HepG2 (cell line): ENCODE data around the gene UTP3. TPM values are rescaled to one million over a fixed set of nuclear protein-coding genes. Genes with fewer than 3 reads are reported as not detected.
A peak's percentile ranks its signal among the peaks of the same experiment; 100 is the strongest.
"Not testable (repeated sequence)": the region's sequence is repeated elsewhere in the genome, so short reads cannot be mapped to it uniquely, and the experiment has no call there.

Source experiments
- ATAC-seq: fragments of 200-7000 bp; cut with Tn5 transposase; 3 replicates; pipeline ENCODE4 v1.9.1; 2020; ENCODE audit warnings: mild to moderate bottlenecking, moderate library complexity
- BruUV-seq: library from RNA; stranded (reverse); fragments of 400-500 nt; replicated peaks from 2 replicates; lab custom pipeline; 2021; lab: Mats Ljungman, UMichigan
- CTCF ChIA-PET: fragments of 300-600 bp; formaldehyde crosslinking; extraction: SDS; loops from one replicate; lab custom pipeline; 2021; ENCODE audit warnings: low total read pairs, inconsistent platforms, low intra/inter-chr PET ratio; lab: Yijun Ruan, JAX
- POLR2A ChIA-PET: fragments of 350-600 bp; sonication (Branson Sonifier 250); formaldehyde crosslinking; loops from one replicate; lab custom pipeline; 2020; ENCODE audit warnings: antibody characterized with exemption, inconsistent platforms; lab: Yijun Ruan, JAX
- DNase-seq: peaks from one replicate; pipeline ENCODE4 v3.0.0-alpha.2; 2015; ENCODE audit warnings: low spot score
- FAIRE-seq: peaks from 3 replicates; lab custom pipeline; 2011; peaks lifted over from hg19 to GRCh38; lab: Jason Lieb, UNC
- H2AFZ ChIP-seq: one replicate; pipeline ENCODE4 v1.6.1; 2011; ENCODE audit warnings: low read length, inconsistent platforms
- H3K27ac ChIP-seq: fragments of 300-600 bp; 3 replicates; pipeline ENCODE4 v1.8.0; 2011; ENCODE audit warnings: mixed run types, mild to moderate bottlenecking, mixed read lengths, low read length, inconsistent platforms; ENCODE audit not compliant: insufficient read depth; ENCODE audit errors: extremely low read length
- H3K27me3 ChIP-seq, 2 experiments: fragments of 200-600 bp in 1 of 2; 2 replicates in 1 of 2; 3 replicates in 1 of 2; pipeline versions ENCODE4 v1.6.0 to v1.8.0; 2011; ENCODE audit warnings: low read length in 2 of 2, mild to moderate bottlenecking in 2 of 2, moderate library complexity in 2 of 2, inconsistent platforms in 1 of 2; ENCODE audit not compliant: insufficient read depth in 2 of 2, control insufficient read depth in 1 of 2
- H3K36me3 ChIP-seq, 2 experiments: fragments of 200-600 bp in 1 of 2; replicated peaks in 1 of 2; 2 replicates in 1 of 2; 3 replicates in 1 of 2; pipeline versions ENCODE4 v1.5.1 to v1.8.0; 2011; ENCODE audit warnings: low read length in 2 of 2, inconsistent platforms in 1 of 2; ENCODE audit not compliant: insufficient read depth in 2 of 2, control insufficient read depth in 1 of 2
- H3K4me1 ChIP-seq: 2 replicates; pipeline ENCODE4 v1.5.1; 2012; ENCODE audit warnings: low read length, inconsistent platforms; ENCODE audit not compliant: insufficient read depth
- H3K4me2 ChIP-seq: 2 replicates; pipeline ENCODE4 v1.6.0; 2011; ENCODE audit warnings: low read depth, low read length, inconsistent platforms
- H3K4me3 ChIP-seq, 3 experiments: fragments of 200-600 bp in 1 of 3; sonication (generic), shearing (Covaris generic) in 1 of 3; replicated peaks in 1 of 3; 2 replicates each; pipeline ENCODE4 v1.5.1; 2011 to 2016; ENCODE audit warnings: low read length in 3 of 3, inconsistent platforms in 2 of 3, low read depth in 2 of 3, mild to moderate bottlenecking in 2 of 3, control low read depth in 1 of 3, mixed read lengths in 1 of 3; ENCODE audit not compliant: insufficient read depth in 1 of 3
- H3K79me2 ChIP-seq: one replicate; pipeline ENCODE4 v1.6.1; 2011; ENCODE audit warnings: low read length, inconsistent platforms; ENCODE audit not compliant: insufficient read depth
- H3K9ac ChIP-seq: 2 replicates; pipeline ENCODE4 v1.6.0; 2011; ENCODE audit warnings: mild to moderate bottlenecking, low read depth, low read length, inconsistent platforms; ENCODE audit not compliant: insufficient read depth
- H3K9me3 ChIP-seq: 2 replicates; pipeline ENCODE4 v1.5.1; 2012; ENCODE audit warnings: mild to moderate bottlenecking, low read length
- H4K20me1 ChIP-seq: 2 replicates; pipeline ENCODE4 v1.6.0; 2011; ENCODE audit warnings: inconsistent platforms, mild to moderate bottlenecking, low read length, moderate library complexity; ENCODE audit not compliant: insufficient read depth
- BRCA1 ChIP-seq: sonication (generic); formaldehyde crosslinking; IDR thresholded peaks from 2 replicates; pipeline ENCODE4 v1.4.0; 2020; ENCODE audit warnings: missing genetic modification reagents
- HNRNPK ChIP-seq: fragments of 200-400 bp; formaldehyde crosslinking; IDR thresholded peaks from 2 replicates; pipeline ENCODE4 v1.6.1; 2018; ENCODE audit warnings: low read length, low read depth, moderate library complexity, mild to moderate bottlenecking; ENCODE audit not compliant: poor library complexity, severe bottlenecking
- RORA ChIP-seq: sonication (generic); formaldehyde crosslinking; IDR thresholded peaks from 2 replicates; pipeline ENCODE4 v1.5.0; 2020; ENCODE audit warnings: mild to moderate bottlenecking, missing genetic modification reagents, moderate library complexity
- SIX1 ChIP-seq: sonication (generic); formaldehyde crosslinking; IDR thresholded peaks from 2 replicates; pipeline ENCODE4 v1.4.0; 2020; ENCODE audit warnings: missing genetic modification reagents, borderline replicate concordance
- SMAD9 ChIP-seq: sonication (generic); formaldehyde crosslinking; IDR thresholded peaks from 2 replicates; pipeline ENCODE4 v1.5.1; 2020; ENCODE audit warnings: mild to moderate bottlenecking, missing genetic modification reagents
- ZNF138 ChIP-seq: sonication (generic); formaldehyde crosslinking; IDR thresholded peaks from 2 replicates; pipeline ENCODE4 v1.5.0; 2020; ENCODE audit warnings: mild to moderate bottlenecking, low read depth, missing genetic modification reagents
- ZNF460 ChIP-seq: sonication (generic); formaldehyde crosslinking; IDR thresholded peaks from 2 replicates; pipeline ENCODE4 v1.5.1; 2020; ENCODE audit warnings: missing genetic modification reagents, mild to moderate bottlenecking, borderline replicate concordance
- ZNF503 ChIP-seq: sonication (generic); formaldehyde crosslinking; IDR thresholded peaks from 2 replicates; pipeline ENCODE4 v1.4.0; 2020; ENCODE audit warnings: missing genetic modification reagents
- ZNF564 ChIP-seq: sonication (generic); formaldehyde crosslinking; IDR thresholded peaks from 2 replicates; pipeline ENCODE4 v1.8.1; 2023; ENCODE audit warnings: mild to moderate bottlenecking, missing genetic modification reagents
- ZNF644 ChIP-seq: IDR thresholded peaks from 2 replicates; pipeline ENCODE4 v1.6.1; 2016; ENCODE audit warnings: low read depth
- WGBS: methylation state at CpG from one replicate; pipeline ENCODE4 v1.1.6; 2017; ENCODE audit warnings: low lambda C conversion rate; 5-methylcytosine and 5-hydroxymethylcytosine counted together
- in situ Hi-C: cut with HindIII; loops from 2 replicates; pipeline ENCODE4 v1.10.0; 2017; ENCODE audit warnings: low pct_unique_long_range_greater_than_20kb; ENCODE audit not compliant: extremely low pct_ligation_motif_present
- intact Hi-C: fragments of 100-400 bp; cut with micrococcal nuclease; formaldehyde crosslinking; loops from one replicate; pipeline ENCODE4 v1.10.0; 2022; ENCODE audit not compliant: unreplicated experiment
- polyA plus RNA-seq, 8 experiments: library from polyadenylated mRNA; depleted of rRNA in 3 of 8; stranded (reverse) in 7 of 8; unstranded in 1 of 8; fragments of >200 nt; fragmentation: Illumina TruSeq in 4 of 8; extraction: Trizol in 4 of 8; gene quantifications; 2 replicates each; pipeline versions ENCODE4 v1.2.1 to v1.2.3, GENCODE V29; 2011 to 2016; ENCODE audit warnings: low read depth in 4 of 8, missing spikeins in 1 of 8, mixed read lengths in 1 of 8; ENCODE audit not compliant: insufficient read depth in 1 of 8
- total RNA-seq, 5 experiments: library from RNA; depleted of rRNA; stranded (reverse); fragments of >200 nt; fragmentation: Illumina TruSeq; extraction: Trizol; gene quantifications; 2 replicates each; pipeline ENCODE4 v1.2.3, GENCODE V29; 2016; ENCODE audit warnings: low read depth in 1 of 5
- TF ChIP-seq, protein P1 (sequence below): IDR thresholded peaks from 2 replicates; pipeline ENCODE4 v1.6.1; 2012; ENCODE audit warnings: inconsistent platforms

The UTP3 gene
- total and polyA plus RNA-seq, 2 of the 13 experiments (the other 11 are each of a cell fraction or from before 2014, with no cell fraction given) = 6.9 to 19.5 TPM

- FAIRE-seq, BruUV-seq, H3K36me3 ChIP-seq, H2AFZ ChIP-seq, H3K27ac ChIP-seq, H3K27me3 ChIP-seq, DNase-seq, H3K4me2 ChIP-seq, H3K4me3 ChIP-seq, in situ Hi-C loops, H3K9me3 ChIP-seq, H3K4me1 ChIP-seq, ATAC-seq, POLR2A ChIA-PET, H3K9ac ChIP-seq, H3K79me2 ChIP-seq, H4K20me1 ChIP-seq, CTCF ChIA-PET: not testable (repeated sequence)
- WGBS = 31% methylated on average over 3 of the region's 3 CpGs
- intact Hi-C loops = loop anchor here (10.0 kb wide), 1 partner anchor 223 kb away; the partner anchor contains the start of gene MOB1B
These were observed 6.2 kb upstream of the UTP3 start for GRCh38 chr4:70682142-70682541.

- in situ Hi-C loops (no loop called here), intact Hi-C loops (loop anchor here (5.0 to 10.0 kb wide), 4 partner anchors 35 to 217 kb away; partner anchors contain the start of gene MOB1B)
- CTCF ChIA-PET = interaction anchor here (1.1 to 1.6 kb wide), 2 partner anchors 17 to 35 kb away, joined by 3 to 8 read pairs; no protein-coding TSS in a partner anchor
These were observed 940 bp upstream of the UTP3 start for GRCh38 chr4:70687392-70687791.

More at GRCh38 chr4:70687392-70687791, 940 bp upstream of the UTP3 start:
- H3K9me3 ChIP-seq = no peaks in the 10 kb centered on the region
- no peaks in the 10 kb centered on the region for H3K36me3 ChIP-seq
- peak overlapping the region; percentile 83 to 94 (median 86) for H3K4me3 ChIP-seq
- POLR2A ChIA-PET = interaction anchor here (0.6 to 6.8 kb wide), 2 partner anchors 16 to 139 kb away, joined by 4 to 75 read pairs; no protein-coding TSS in a partner anchor
- peaks cover 29% of the 10 kb centered on the region for H3K79me2 ChIP-seq
- no peaks in the 10 kb centered on the region; a peak in 1 of 5 replicates for H3K27me3 ChIP-seq
- BruUV-seq = no TSS peak
- H3K9ac ChIP-seq = peak overlapping the region; percentile 83
- DNase-seq = no peak
- no peak for FAIRE-seq
- TF ChIP-seq ZNF138 = no peak
- TF ChIP-seq SIX1 (CRISPR knock-in tag) = 0 out of 2 replicates have a peak, but pooled peaks have one; percentile 7
- no peak for TF ChIP-seq SMAD9 (CRISPR knock-in tag)
- peak; percentile 5; the same call in 1 of the 2 replicates for TF ChIP-seq ZNF564 (CRISPR knock-in tag)
- no peak for TF ChIP-seq HNRNPK
- TF ChIP-seq, protein P1, sequence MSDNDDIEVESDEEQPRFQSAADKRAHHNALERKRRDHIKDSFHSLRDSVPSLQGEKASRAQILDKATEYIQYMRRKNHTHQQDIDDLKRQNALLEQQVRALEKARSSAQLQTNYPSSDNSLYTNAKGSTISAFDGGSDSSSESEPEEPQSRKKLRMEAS = no peak
- 0 out of 2 replicates have a peak, but pooled peaks have one; percentile 26 for TF ChIP-seq ZNF460 (CRISPR knock-in tag)
- no peak for TF ChIP-seq ZNF503 (CRISPR knock-in tag)
- TF ChIP-seq RORA = no peak
- TF ChIP-seq ZNF644 (CRISPR knock-in tag) = 0 out of 2 replicates have a peak, but pooled peaks have one; percentile 13
- 0 out of 2 replicates have a peak, but pooled peaks have one; percentile 0 for TF ChIP-seq BRCA1 (CRISPR knock-in tag)
- peak overlapping the region; percentile 86 for H3K27ac ChIP-seq
- 27% methylated on average over 13 of the region's 13 CpGs for WGBS
- H2AFZ ChIP-seq = peak overlapping the region; percentile 61
- peak overlapping the region; percentile 82 for H3K4me2 ChIP-seq
- H3K4me1 ChIP-seq = peaks cover 25% of the 10 kb centered on the region
- no peaks in the 10 kb centered on the region for H4K20me1 ChIP-seq
- peak; percentile 0; the same call in 2 of the 3 replicates for ATAC-seq
